GM12878 (cell line): ENCODE measurements around the gene OR9Q1. TPM values are rescaled to one million over a fixed set of nuclear protein-coding genes. Genes with fewer than 3 reads are reported as not detected.

Experiments
- ATAC-seq: fragments of 200-7000 bp; cut with Tn5 transposase; 3 replicates; pipeline ENCODE4 v1.9.1; 2020; ENCODE audit warnings: mild to moderate bottlenecking, moderate library complexity
- BruUV-seq: library from RNA; stranded (reverse); fragments of 400-500 nt; replicated peaks from 2 replicates; lab custom pipeline; 2021; lab: Mats Ljungman, UMichigan
- CTCF ChIA-PET: fragments of 300-600 bp; sonication (Branson Sonifier 250); formaldehyde crosslinking; extraction: SDS; loops from one replicate; lab custom pipeline; 2021; ENCODE audit warnings: inconsistent platforms; lab: Yijun Ruan, JAX
- POLR2A ChIA-PET: fragments of 350-600 bp; formaldehyde crosslinking; extraction: SDS; loops from one replicate; lab custom pipeline; 2021; ENCODE audit warnings: inconsistent platforms; lab: Charles Lee
- RAD21 ChIA-PET: fragments of 300-600 bp; sonication (Branson Sonifier 250); formaldehyde crosslinking; loops from one replicate; lab custom pipeline; 2023; ENCODE audit warnings: antibody characterized with exemption; ENCODE audit not compliant: unreplicated experiment; lab: Charles Lee
- SMC1A ChIA-PET: fragments of 300-600 bp; sonication (Branson Sonifier 250); formaldehyde crosslinking; loops from one replicate; lab custom pipeline; 2023; ENCODE audit not compliant: unreplicated experiment, uncharacterized antibody; lab: Charles Lee
- DNase-seq: peaks from one replicate; pipeline ENCODE4 v3.0.0-alpha.2; 2011; ENCODE audit warnings: low read depth, low spot score
- FAIRE-seq: peaks from 3 replicates; lab custom pipeline; 2011; peaks lifted over from hg19 to GRCh38; lab: Jason Lieb, UNC
- H2AFZ ChIP-seq: 2 replicates; pipeline ENCODE4 v1.6.0; 2011; ENCODE audit warnings: low read depth, low read length, control low read depth; ENCODE audit not compliant: control insufficient read depth
- H3K27ac ChIP-seq: 2 replicates; pipeline ENCODE4 v1.5.1; 2011; ENCODE audit warnings: control low read depth; ENCODE audit not compliant: control insufficient read depth, insufficient read depth
- H3K27me3 ChIP-seq, 2 experiments: replicated peaks in 1 of 2; 2 replicates each; pipeline versions ENCODE4 v1.6.0 to v1.6.1; 2011; ENCODE audit warnings: low read length in 1 of 2; ENCODE audit not compliant: control insufficient read depth in 2 of 2, insufficient read depth in 2 of 2
- H3K36me3 ChIP-seq, 2 experiments: 2 replicates each; pipeline ENCODE4 v1.5.1; 2011; ENCODE audit warnings: low read length in 1 of 2; ENCODE audit not compliant: control insufficient read depth in 2 of 2, insufficient read depth in 2 of 2
- H3K4me1 ChIP-seq: 2 replicates; pipeline ENCODE4 v1.6.1; 2011; ENCODE audit warnings: mild to moderate bottlenecking, low read length, moderate library complexity, mixed read lengths; ENCODE audit not compliant: control insufficient read depth, insufficient read depth
- H3K4me2 ChIP-seq: 2 replicates; pipeline ENCODE4 v1.6.0; 2011; ENCODE audit warnings: control low read depth; ENCODE audit not compliant: control insufficient read depth, insufficient read depth
- H3K4me3 ChIP-seq: fragments of 200-600 bp; sonication (generic); 2 replicates; pipeline ENCODE4 v1.5.1; 2016
- H3K79me2 ChIP-seq: 2 replicates; pipeline ENCODE4 v1.6.0; 2011; ENCODE audit warnings: low read length; ENCODE audit not compliant: control insufficient read depth, insufficient read depth
- H3K9ac ChIP-seq: 2 replicates; pipeline ENCODE4 v1.8.0; 2011; ENCODE audit warnings: low read length, control low read depth, mixed read lengths; ENCODE audit not compliant: control insufficient read depth, insufficient read depth
- H3K9me3 ChIP-seq: replicated peaks from 3 replicates; pipeline ENCODE4 v1.5.1; 2011; ENCODE audit warnings: mild to moderate bottlenecking, low read length; ENCODE audit not compliant: control insufficient read depth, insufficient read depth
- H4K20me1 ChIP-seq: 2 replicates; pipeline ENCODE4 v1.6.0; 2011; ENCODE audit not compliant: control insufficient read depth, insufficient read depth
- ATF7 ChIP-seq: fragments of 450-650 bp; IDR thresholded peaks from 2 replicates; pipeline ENCODE4 v1.6.1; 2016; ENCODE audit warnings: low read depth, mild to moderate bottlenecking
- GATAD2B ChIP-seq: fragments of 450-650 bp; conservative IDR thresholded peaks from 2 replicates; pipeline ENCODE4 v1.6.1; 2017; ENCODE audit warnings: low read depth, mild to moderate bottlenecking, moderate library complexity
- NRF1 ChIP-seq: conservative IDR thresholded peaks from 2 replicates; pipeline ENCODE4 v1.6.1; 2011; ENCODE audit warnings: mild to moderate bottlenecking, low read depth, low read length, improper control_type of control experiment
- PAX8 ChIP-seq: fragments of 450-650 bp; IDR thresholded peaks from 2 replicates; pipeline ENCODE4 v1.6.1; 2017; ENCODE audit warnings: mild to moderate bottlenecking, moderate library complexity
- PML ChIP-seq: IDR thresholded peaks from 2 replicates; pipeline ENCODE4 v1.6.1; 2012; ENCODE audit warnings: low read length, inconsistent platforms
- RUNX3 ChIP-seq: IDR thresholded peaks from 2 replicates; pipeline ENCODE4 v1.6.1; 2012; ENCODE audit warnings: low read length, inconsistent platforms
- SREBF1 ChIP-seq: IDR thresholded peaks from 2 replicates; pipeline ENCODE4 v1.6.1; 2012; ENCODE audit warnings: mild to moderate bottlenecking, low read length
- WRNIP1 ChIP-seq: IDR thresholded peaks from 2 replicates; pipeline ENCODE4 v1.6.1; 2011; ENCODE audit warnings: low read depth, low read length, improper control_type of control experiment, borderline replicate concordance
- in situ Hi-C: fragments of 300-500 bp; cut with MboI; formaldehyde crosslinking; loops from 9 replicates; pipeline ENCODE4 v1.14.3; 2018; ENCODE audit warnings: mixed read lengths
- intact Hi-C: fragments of 100-400 bp; cut with micrococcal nuclease; formaldehyde crosslinking; loops from one replicate; pipeline ENCODE4 v1.14.2; 2022; ENCODE audit not compliant: unreplicated experiment
- polyA plus RNA-seq, 11 experiments: library from polyadenylated mRNA; depleted of rRNA in 4 of 11; unstranded in 6 of 11; stranded (reverse) in 5 of 11; fragments of >200 nt; fragmentation: Nextera tagmentation in 4 of 11; fragmentation: Illumina TruSeq in 1 of 11; extraction: Ambion mirVana in 4 of 11; extraction: Trizol in 1 of 11; gene quantifications; 1 replicate in 1 of 11; 2 replicates in 10 of 11; pipeline versions ENCODE4 v1.2.1 to v1.2.3, GENCODE V29; 2011 to 2016; ENCODE audit warnings: inconsistent platforms in 2 of 11, missing spikeins in 2 of 11, low read depth in 1 of 11
- total RNA-seq, 4 experiments: library from RNA; depleted of rRNA in 3 of 4; stranded (reverse); fragments of >200 nt in 3 of 4; fragmentation: Illumina TruSeq in 1 of 4; extraction: Trizol in 1 of 4; gene quantifications; 2 replicates each; pipeline versions ENCODE4 v1.2.1 to v1.2.3, GENCODE V29; 2013 to 2021
- TF ChIP-seq, protein P1 (sequence below): IDR thresholded peaks from 2 replicates; pipeline ENCODE4 v1.6.1; 2011; ENCODE audit warnings: borderline replicate concordance, low read depth, mild to moderate bottlenecking, moderate library complexity, low read length; ENCODE audit not compliant: insufficient read depth, poor library complexity, severe bottlenecking
- TF ChIP-seq, protein P2 (sequence below): fragments of 450-650 bp; formaldehyde crosslinking; IDR thresholded peaks from 2 replicates; pipeline ENCODE4 v1.4.0; 2022; ENCODE audit warnings: mild to moderate bottlenecking, moderate library complexity
- TF ChIP-seq, protein P3 (sequence below): fragments of 450-650 bp; IDR thresholded peaks from 2 replicates; pipeline ENCODE4 v1.6.1; 2017; ENCODE audit warnings: mild to moderate bottlenecking
- TF ChIP-seq, protein P4 (sequence below): IDR thresholded peaks from 2 replicates; pipeline ENCODE4 v1.6.1; 2012; ENCODE audit warnings: low read depth, low read length, improper control_type of control experiment

OR9Q1 gene
- total and polyA plus RNA-seq, 10 of the 15 experiments (the other 5 are each of a cell fraction or from before 2014, with no cell fraction given) = not detected

DNA sequence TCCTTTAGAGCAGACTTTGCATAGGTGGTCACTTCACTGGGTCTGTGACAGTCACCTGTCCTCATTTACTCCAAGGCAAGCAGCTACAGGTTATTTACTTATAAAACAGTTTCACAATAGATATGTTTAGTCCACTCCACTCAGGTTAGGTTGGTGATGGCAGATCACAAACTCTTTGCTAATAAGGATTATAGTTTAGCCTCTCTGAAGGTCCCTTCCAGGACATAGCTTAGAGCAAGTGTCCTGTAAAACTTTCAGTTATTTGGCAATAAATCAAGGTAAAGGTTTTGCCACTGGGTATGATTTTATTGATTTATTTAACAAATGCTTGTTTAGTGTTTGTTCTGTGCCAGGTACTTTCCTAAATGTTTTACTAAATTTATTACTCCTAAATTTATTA, 15.9 kb downstream of the OR9Q1 start:
- H3K9ac ChIP-seq = no peak overlapping the region
- no peak overlapping the region for H3K4me3 ChIP-seq
- DNase-seq (no peak), FAIRE-seq (no peak), ATAC-seq (no peak)
- H3K36me3 ChIP-seq = no peaks in the 10 kb centered on the region
- no peaks in the 10 kb centered on the region for H3K79me2 ChIP-seq
- POLR2A ChIA-PET = no interaction called here
- in situ Hi-C loops = no loop called here
- H4K20me1 ChIP-seq = no peaks in the 10 kb centered on the region
- no peaks in the 10 kb centered on the region for H3K27me3 ChIP-seq
- H3K4me2 ChIP-seq = no peak overlapping the region
- intact Hi-C loops = no loop called here
- no TSS peak for BruUV-seq
- TF ChIP-seq PML (no peak), NRF1 (no peak), PAX8 (no peak), ATF7 (no peak), WRNIP1 (no peak), GATAD2B (no peak), SREBF1 (no peak), RUNX3 (no peak)
- TF ChIP-seq, protein P1, sequence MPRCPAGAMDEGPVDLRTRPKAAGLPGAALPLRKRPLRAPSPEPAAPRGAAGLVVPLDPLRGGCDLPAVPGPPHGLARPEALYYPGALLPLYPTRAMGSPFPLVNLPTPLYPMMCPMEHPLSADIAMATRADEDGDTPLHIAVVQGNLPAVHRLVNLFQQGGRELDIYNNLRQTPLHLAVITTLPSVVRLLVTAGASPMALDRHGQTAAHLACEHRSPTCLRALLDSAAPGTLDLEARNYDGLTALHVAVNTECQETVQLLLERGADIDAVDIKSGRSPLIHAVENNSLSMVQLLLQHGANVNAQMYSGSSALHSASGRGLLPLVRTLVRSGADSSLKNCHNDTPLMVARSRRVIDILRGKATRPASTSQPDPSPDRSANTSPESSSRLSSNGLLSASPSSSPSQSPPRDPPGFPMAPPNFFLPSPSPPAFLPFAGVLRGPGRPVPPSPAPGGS = no peak
- TF ChIP-seq, protein P2, sequence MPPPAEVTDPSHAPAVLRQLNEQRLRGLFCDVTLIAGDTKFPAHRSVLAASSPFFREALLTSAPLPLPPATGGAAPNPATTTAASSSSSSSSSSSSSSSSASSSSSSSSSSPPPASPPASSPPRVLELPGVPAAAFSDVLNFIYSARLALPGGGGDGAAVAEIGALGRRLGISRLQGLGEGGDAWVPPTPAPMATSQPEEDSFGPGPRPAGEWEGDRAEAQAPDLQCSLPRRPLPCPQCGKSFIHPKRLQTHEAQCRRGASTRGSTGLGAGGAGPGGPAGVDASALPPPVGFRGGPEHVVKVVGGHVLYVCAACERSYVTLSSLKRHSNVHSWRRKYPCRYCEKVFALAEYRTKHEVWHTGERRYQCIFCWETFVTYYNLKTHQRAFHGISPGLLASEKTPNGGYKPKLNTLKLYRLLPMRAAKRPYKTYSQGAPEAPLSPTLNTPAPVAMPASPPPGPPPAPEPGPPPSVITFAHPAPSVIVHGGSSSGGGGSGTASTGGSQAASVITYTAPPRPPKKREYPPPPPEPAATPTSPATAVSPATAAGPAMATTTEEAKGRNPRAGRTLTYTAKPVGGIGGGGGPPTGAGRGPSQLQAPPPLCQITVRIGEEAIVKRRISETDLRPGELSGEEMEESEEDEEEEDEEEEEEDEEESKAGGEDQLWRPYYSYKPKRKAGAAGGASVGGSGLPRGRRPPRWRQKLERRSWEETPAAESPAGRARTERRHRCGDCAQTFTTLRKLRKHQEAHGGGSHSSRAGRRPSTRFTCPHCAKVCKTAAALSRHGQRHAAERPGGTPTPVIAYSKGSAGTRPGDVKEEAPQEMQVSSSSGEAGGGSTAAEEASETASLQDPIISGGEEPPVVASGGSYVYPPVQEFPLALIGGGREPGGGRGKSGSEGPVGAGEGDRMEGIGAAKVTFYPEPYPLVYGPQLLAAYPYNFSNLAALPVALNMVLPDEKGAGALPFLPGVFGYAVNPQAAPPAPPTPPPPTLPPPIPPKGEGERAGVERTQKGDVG (CRISPR knock-in tag) = no peak
- TF ChIP-seq, protein P3, sequence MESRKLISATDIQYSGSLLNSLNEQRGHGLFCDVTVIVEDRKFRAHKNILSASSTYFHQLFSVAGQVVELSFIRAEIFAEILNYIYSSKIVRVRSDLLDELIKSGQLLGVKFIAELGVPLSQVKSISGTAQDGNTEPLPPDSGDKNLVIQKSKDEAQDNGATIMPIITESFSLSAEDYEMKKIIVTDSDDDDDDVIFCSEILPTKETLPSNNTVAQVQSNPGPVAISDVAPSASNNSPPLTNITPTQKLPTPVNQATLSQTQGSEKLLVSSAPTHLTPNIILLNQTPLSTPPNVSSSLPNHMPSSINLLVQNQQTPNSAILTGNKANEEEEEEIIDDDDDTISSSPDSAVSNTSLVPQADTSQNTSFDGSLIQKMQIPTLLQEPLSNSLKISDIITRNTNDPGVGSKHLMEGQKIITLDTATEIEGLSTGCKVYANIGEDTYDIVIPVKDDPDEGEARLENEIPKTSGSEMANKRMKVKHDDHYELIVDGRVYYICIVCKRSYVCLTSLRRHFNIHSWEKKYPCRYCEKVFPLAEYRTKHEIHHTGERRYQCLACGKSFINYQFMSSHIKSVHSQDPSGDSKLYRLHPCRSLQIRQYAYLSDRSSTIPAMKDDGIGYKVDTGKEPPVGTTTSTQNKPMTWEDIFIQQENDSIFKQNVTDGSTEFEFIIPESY = no peak
- TF ChIP-seq, protein P4, sequence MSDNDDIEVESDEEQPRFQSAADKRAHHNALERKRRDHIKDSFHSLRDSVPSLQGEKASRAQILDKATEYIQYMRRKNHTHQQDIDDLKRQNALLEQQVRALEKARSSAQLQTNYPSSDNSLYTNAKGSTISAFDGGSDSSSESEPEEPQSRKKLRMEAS = no peak
- CTCF ChIA-PET = no interaction called here
- no peaks in the 10 kb centered on the region for H3K4me1 ChIP-seq
- no peaks in the 10 kb centered on the region for H3K9me3 ChIP-seq
- RAD21 ChIA-PET = no interaction called here
- no peak overlapping the region for H3K27ac ChIP-seq
- SMC1A ChIA-PET = no interaction called here
- no peak overlapping the region for H2AFZ ChIP-seq
